Thyroid gland (tissue), 4 donors: ENCODE data around the gene MICU1.

Experiments used
- POLR2A ChIP-seq, 2 donors: fragments of 450-650 bp; IDR thresholded peaks; one replicate each; pipeline ENCODE4 v1.6.1; 2017; ENCODE audit warnings: antibody characterized with exemption in 2 of 2, mild to moderate bottlenecking in 2 of 2, moderate library complexity in 1 of 2
- TF ChIP-seq, protein P1 (sequence below), 6 experiments: fragments of 200-600 bp in 3 of 6; fragments of 450-650 bp in 3 of 6; sonication (generic) in 3 of 6; IDR thresholded peaks; one replicate each; pipeline ENCODE4 v1.5.1; 2016 to 2019; ENCODE audit warnings: antibody characterized with exemption in 6 of 6, mild to moderate bottlenecking in 2 of 6, inconsistent platforms in 1 of 6, moderate library complexity in 1 of 6

DNA sequence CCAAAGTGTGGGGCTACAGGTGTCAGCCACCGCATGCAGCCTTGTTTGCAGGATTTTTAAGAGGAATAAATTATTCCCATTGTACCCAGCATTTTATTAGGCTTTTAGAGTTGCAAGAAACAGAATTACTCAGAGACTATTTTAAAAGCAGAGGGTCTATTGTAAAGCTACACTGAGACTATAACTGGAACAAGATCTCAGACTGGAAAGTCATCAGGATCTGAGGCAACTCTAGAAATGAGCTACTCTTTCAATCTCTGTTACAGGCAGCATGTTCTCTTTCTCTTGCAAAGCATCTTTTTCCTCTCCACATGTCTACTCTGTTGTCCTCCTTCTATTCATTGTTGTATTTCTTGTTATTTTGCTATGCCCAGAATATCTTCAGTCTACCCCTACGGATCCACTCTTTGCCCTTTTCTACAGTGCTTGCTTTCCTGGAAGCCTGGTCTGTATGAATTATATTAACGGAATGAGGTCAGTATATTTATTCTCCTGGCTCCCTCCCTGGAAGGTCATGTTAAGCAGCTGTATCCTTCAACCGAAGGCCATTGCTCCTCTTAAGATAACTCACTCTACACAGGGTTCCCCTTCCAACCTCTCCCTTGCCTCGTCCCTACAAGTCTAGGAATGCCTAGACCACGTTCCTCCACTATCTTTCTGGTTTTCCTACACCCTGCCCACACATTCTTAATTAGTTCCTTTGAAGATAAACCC, 27.7 kb upstream of the MICU1 start:
- TF ChIP-seq, protein P1, sequence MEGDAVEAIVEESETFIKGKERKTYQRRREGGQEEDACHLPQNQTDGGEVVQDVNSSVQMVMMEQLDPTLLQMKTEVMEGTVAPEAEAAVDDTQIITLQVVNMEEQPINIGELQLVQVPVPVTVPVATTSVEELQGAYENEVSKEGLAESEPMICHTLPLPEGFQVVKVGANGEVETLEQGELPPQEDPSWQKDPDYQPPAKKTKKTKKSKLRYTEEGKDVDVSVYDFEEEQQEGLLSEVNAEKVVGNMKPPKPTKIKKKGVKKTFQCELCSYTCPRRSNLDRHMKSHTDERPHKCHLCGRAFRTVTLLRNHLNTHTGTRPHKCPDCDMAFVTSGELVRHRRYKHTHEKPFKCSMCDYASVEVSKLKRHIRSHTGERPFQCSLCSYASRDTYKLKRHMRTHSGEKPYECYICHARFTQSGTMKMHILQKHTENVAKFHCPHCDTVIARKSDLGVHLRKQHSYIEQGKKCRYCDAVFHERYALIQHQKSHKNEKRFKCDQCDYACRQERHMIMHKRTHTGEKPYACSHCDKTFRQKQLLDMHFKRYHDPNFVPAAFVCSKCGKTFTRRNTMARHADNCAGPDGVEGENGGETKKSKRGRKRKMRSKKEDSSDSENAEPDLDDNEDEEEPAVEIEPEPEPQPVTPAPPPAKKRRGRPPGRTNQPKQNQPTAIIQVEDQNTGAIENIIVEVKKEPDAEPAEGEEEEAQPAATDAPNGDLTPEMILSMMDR (IDR thresholded peaks at IDR 0.05) = no peak
- TF ChIP-seq POLR2A (IDR thresholded peaks at IDR 0.05) = no peak
